GM12878 (cell line): ENCODE results near the gene COLQ. TPM values are rescaled to one million over a fixed set of nuclear protein-coding genes. Genes with fewer than 3 reads are reported as not detected.

ENCODE experiments used
- ATAC-seq: fragments of 200-7000 bp; cut with Tn5 transposase; 3 replicates; pipeline ENCODE4 v1.9.1; 2020; ENCODE audit warnings: mild to moderate bottlenecking, moderate library complexity
- BruUV-seq: library from RNA; stranded (reverse); fragments of 400-500 nt; replicated peaks from 2 replicates; lab custom pipeline; 2021; lab: Mats Ljungman, UMichigan
- CTCF ChIA-PET: fragments of 300-600 bp; sonication (Branson Sonifier 250); formaldehyde crosslinking; extraction: SDS; loops from one replicate; lab custom pipeline; 2021; ENCODE audit warnings: inconsistent platforms; lab: Yijun Ruan, JAX
- POLR2A ChIA-PET: fragments of 350-600 bp; formaldehyde crosslinking; extraction: SDS; loops from one replicate; lab custom pipeline; 2021; ENCODE audit warnings: inconsistent platforms; lab: Charles Lee
- RAD21 ChIA-PET: fragments of 300-600 bp; sonication (Branson Sonifier 250); formaldehyde crosslinking; loops from one replicate; lab custom pipeline; 2023; ENCODE audit warnings: antibody characterized with exemption; ENCODE audit not compliant: unreplicated experiment; lab: Charles Lee
- SMC1A ChIA-PET: fragments of 300-600 bp; sonication (Branson Sonifier 250); formaldehyde crosslinking; loops from one replicate; lab custom pipeline; 2023; ENCODE audit not compliant: unreplicated experiment, uncharacterized antibody; lab: Charles Lee
- DNase-seq: peaks from one replicate; pipeline ENCODE4 v3.0.0-alpha.2; 2011; ENCODE audit warnings: low read depth, low spot score
- FAIRE-seq: peaks from 3 replicates; lab custom pipeline; 2011; peaks lifted over from hg19 to GRCh38; lab: Jason Lieb, UNC
- H2AFZ ChIP-seq: 2 replicates; pipeline ENCODE4 v1.6.0; 2011; ENCODE audit warnings: low read depth, low read length, control low read depth; ENCODE audit not compliant: control insufficient read depth
- H3K27ac ChIP-seq: 2 replicates; pipeline ENCODE4 v1.5.1; 2011; ENCODE audit warnings: control low read depth; ENCODE audit not compliant: control insufficient read depth, insufficient read depth
- H3K27me3 ChIP-seq, 2 experiments: replicated peaks in 1 of 2; 2 replicates each; pipeline versions ENCODE4 v1.6.0 to v1.6.1; 2011; ENCODE audit warnings: low read length in 1 of 2; ENCODE audit not compliant: control insufficient read depth in 2 of 2, insufficient read depth in 2 of 2
- H3K36me3 ChIP-seq, 2 experiments: 2 replicates each; pipeline ENCODE4 v1.5.1; 2011; ENCODE audit warnings: low read length in 1 of 2; ENCODE audit not compliant: control insufficient read depth in 2 of 2, insufficient read depth in 2 of 2
- H3K4me1 ChIP-seq: 2 replicates; pipeline ENCODE4 v1.6.1; 2011; ENCODE audit warnings: mild to moderate bottlenecking, low read length, moderate library complexity, mixed read lengths; ENCODE audit not compliant: control insufficient read depth, insufficient read depth
- H3K4me2 ChIP-seq: 2 replicates; pipeline ENCODE4 v1.6.0; 2011; ENCODE audit warnings: control low read depth; ENCODE audit not compliant: control insufficient read depth, insufficient read depth
- H3K4me3 ChIP-seq: fragments of 200-600 bp; sonication (generic); 2 replicates; pipeline ENCODE4 v1.5.1; 2016
- H3K79me2 ChIP-seq: 2 replicates; pipeline ENCODE4 v1.6.0; 2011; ENCODE audit warnings: low read length; ENCODE audit not compliant: control insufficient read depth, insufficient read depth
- H3K9ac ChIP-seq: 2 replicates; pipeline ENCODE4 v1.8.0; 2011; ENCODE audit warnings: low read length, control low read depth, mixed read lengths; ENCODE audit not compliant: control insufficient read depth, insufficient read depth
- H3K9me3 ChIP-seq: replicated peaks from 3 replicates; pipeline ENCODE4 v1.5.1; 2011; ENCODE audit warnings: mild to moderate bottlenecking, low read length; ENCODE audit not compliant: control insufficient read depth, insufficient read depth
- H4K20me1 ChIP-seq: 2 replicates; pipeline ENCODE4 v1.6.0; 2011; ENCODE audit not compliant: control insufficient read depth, insufficient read depth
- BHLHE40 ChIP-seq, 2 experiments: fragments of 450-650 bp in 1 of 2; IDR thresholded peaks; 2 replicates each; pipeline ENCODE4 v1.6.1; 2011 to 2017; ENCODE audit warnings: low read depth in 2 of 2, borderline replicate concordance in 1 of 2, improper control_type of control experiment in 1 of 2, low read length in 1 of 2, mild to moderate bottlenecking in 1 of 2
- CHD2 ChIP-seq: IDR thresholded peaks from 2 replicates; pipeline ENCODE4 v1.6.1; 2011; ENCODE audit warnings: low read depth, low read length, improper control_type of control experiment, borderline replicate concordance
- FOXK2 ChIP-seq: fragments of 450-650 bp; IDR thresholded peaks from 2 replicates; pipeline ENCODE4 v1.6.1; 2017; ENCODE audit warnings: mild to moderate bottlenecking, moderate library complexity
- HDGF ChIP-seq: fragments of 450-650 bp; IDR thresholded peaks from 2 replicates; pipeline ENCODE4 v1.6.1; 2016; ENCODE audit warnings: antibody characterized with exemption
- JUND ChIP-seq: IDR thresholded peaks from 2 replicates; pipeline ENCODE4 v1.6.1; 2012; ENCODE audit warnings: low read depth, mild to moderate bottlenecking, low read length, improper control_type of control experiment, moderate library complexity
- KLF5 ChIP-seq: fragments of 450-650 bp; IDR thresholded peaks from 2 replicates; pipeline ENCODE4 v1.6.1; 2014; ENCODE audit warnings: mild to moderate bottlenecking; ENCODE audit not compliant: partially characterized antibody
- MEF2B ChIP-seq: fragments of 450-650 bp; IDR thresholded peaks from 2 replicates; pipeline ENCODE4 v1.6.1; 2018; ENCODE audit warnings: mild to moderate bottlenecking, moderate library complexity; ENCODE audit not compliant: partially characterized antibody, poor library complexity, severe bottlenecking
- NBN ChIP-seq: fragments of 450-650 bp; IDR thresholded peaks from 2 replicates; pipeline ENCODE4 v1.6.1; 2016
- NKRF ChIP-seq: fragments of 450-650 bp; conservative IDR thresholded peaks from 2 replicates; pipeline ENCODE4 v1.6.1; 2017; ENCODE audit warnings: mild to moderate bottlenecking, moderate library complexity
- NR2F1 ChIP-seq: fragments of 450-650 bp; conservative IDR thresholded peaks from 2 replicates; pipeline ENCODE4 v1.6.1; 2017; ENCODE audit warnings: mild to moderate bottlenecking
- RB1 ChIP-seq: fragments of 450-650 bp; formaldehyde crosslinking; IDR thresholded peaks from 2 replicates; pipeline ENCODE4 v1.6.1; 2017; ENCODE audit warnings: mild to moderate bottlenecking, borderline replicate concordance
- RELA ChIP-seq: fragments of 450-650 bp; IDR thresholded peaks from 2 replicates; pipeline ENCODE4 v1.8.0; 2014; ENCODE audit warnings: borderline replicate concordance; ENCODE audit not compliant: partially characterized antibody
- ZNF687 ChIP-seq: fragments of 450-650 bp; IDR thresholded peaks from 2 replicates; pipeline ENCODE4 v1.6.1; 2017; ENCODE audit warnings: mild to moderate bottlenecking, moderate library complexity
- WGBS: methylation state at CpG from one replicate; pipeline ENCODE4 v1.1.6; 2016; ENCODE audit warnings: low lambda C conversion rate; ENCODE audit not compliant: insufficient replicate concordance, insufficient coverage; ENCODE audit errors: missing lambda C conversion rate; 5-methylcytosine and 5-hydroxymethylcytosine counted together
- in situ Hi-C: fragments of 300-500 bp; cut with MboI; formaldehyde crosslinking; loops from 9 replicates; pipeline ENCODE4 v1.14.3; 2018; ENCODE audit warnings: mixed read lengths
- intact Hi-C: fragments of 100-400 bp; cut with micrococcal nuclease; formaldehyde crosslinking; loops from one replicate; pipeline ENCODE4 v1.14.2; 2022; ENCODE audit not compliant: unreplicated experiment
- polyA plus RNA-seq, 11 experiments: library from polyadenylated mRNA; depleted of rRNA in 4 of 11; unstranded in 6 of 11; stranded (reverse) in 5 of 11; fragments of >200 nt; fragmentation: Nextera tagmentation in 4 of 11; fragmentation: Illumina TruSeq in 1 of 11; extraction: Ambion mirVana in 4 of 11; extraction: Trizol in 1 of 11; gene quantifications; 1 replicate in 1 of 11; 2 replicates in 10 of 11; pipeline versions ENCODE4 v1.2.1 to v1.2.3, GENCODE V29; 2011 to 2016; ENCODE audit warnings: inconsistent platforms in 2 of 11, missing spikeins in 2 of 11, low read depth in 1 of 11
- total RNA-seq, 4 experiments: library from RNA; depleted of rRNA in 3 of 4; stranded (reverse); fragments of >200 nt in 3 of 4; fragmentation: Illumina TruSeq in 1 of 4; extraction: Trizol in 1 of 4; gene quantifications; 2 replicates each; pipeline versions ENCODE4 v1.2.1 to v1.2.3, GENCODE V29; 2013 to 2021
- TF ChIP-seq, protein P1 (sequence below): fragments of 450-650 bp; IDR thresholded peaks from 2 replicates; pipeline ENCODE4 v1.6.1; 2018; ENCODE audit warnings: borderline replicate concordance, mild to moderate bottlenecking; ENCODE audit not compliant: partially characterized antibody

The COLQ gene
- total and polyA plus RNA-seq, 10 of the 15 experiments (the other 5 are each of a cell fraction or from before 2014, with no cell fraction given), result 0.13 to 2.7 (median 0.70) TPM

GRCh38 chr3:15427182-15427880 is 94.2 kb downstream of the COLQ start, which contains the start of the genes EAF1 and METTL6:
Gene EAF1 (plus strand): TSS chr3:15427598. CDS start chr3:15427780, 182 bp downstream.
Gene METTL6 (minus strand): TSS chr3:15427544. CDS start chr3:15426511, 1,033 bp downstream.
- H3K79me2 ChIP-seq, result peaks cover 41% of the 10 kb centered on the region
- H2AFZ ChIP-seq, result peak within 1 kb of the TSS; percentile 97
- peak; percentile 88 for ATAC-seq
- in situ Hi-C loops (no loop called here), intact Hi-C loops (no loop called here)
- H4K20me1 ChIP-seq, result no peaks in the 10 kb centered on the region
- H3K4me1 ChIP-seq, result no peaks in the 10 kb centered on the region; the same call in 1 of the 2 replicates
- peak within 1 kb of the TSS; percentile 83 for H3K4me2 ChIP-seq
- RAD21 ChIA-PET, result no interaction called here
- H3K9ac ChIP-seq, result peak within 1 kb of the TSS; percentile 71
- under 1% methylated on average over 52 of the region's 52 CpGs for WGBS
- CTCF ChIA-PET, result interaction anchor here (0.8 to 4.0 kb wide), 4 partner anchors 33 to 384 kb away, joined by 3 to 23 read pairs (median 6); no protein-coding TSS in a partner anchor
- peaks cover 0 to 5% of the 10 kb centered on the region in 2 experiments; a peak in 3 of 4 replicates for H3K36me3 ChIP-seq
- no peaks in the 10 kb centered on the region for H3K9me3 ChIP-seq
- BruUV-seq, result no TSS peak
- SMC1A ChIA-PET, result interaction anchor here (1.0 to 3.7 kb wide), 4 partner anchors 73 to 159 kb away, joined by 3 to 11 read pairs (median 4); no protein-coding TSS in a partner anchor
- peak; percentile 38 for DNase-seq
- no peaks in the 10 kb centered on the region for H3K27me3 ChIP-seq
- peak within 1 kb of the TSS; percentile 81 for H3K27ac ChIP-seq
- POLR2A ChIA-PET, result no interaction called here
- peak; percentile 78 for FAIRE-seq
- H3K4me3 ChIP-seq, result peak within 1 kb of the TSS; percentile 95
- TF ChIP-seq NKRF, result peak; percentile 89
- peak; percentile 22 for TF ChIP-seq MEF2B
- TF ChIP-seq HDGF, result 0 out of 2 replicates have a peak, but pooled peaks have one; percentile 43
- peak; percentile 56; the same call in 1 of the 2 replicates for TF ChIP-seq RB1
- TF ChIP-seq NR2F1, result 0 out of 2 replicates have a peak, but pooled peaks have one; percentile 26
- TF ChIP-seq BHLHE40 (IDR thresholded peaks at IDR 0.05; ENCODE audit: borderline replicate concordance in 1 of 2, low read depth in 2 of 2, low read length in 1 of 2), result peak in 1 of 2 experiments; percentile 15; a peak in 1 of 4 replicates
- no peak for TF ChIP-seq KLF5
- TF ChIP-seq RELA, result no peak
- TF ChIP-seq ZNF687, result 0 out of 2 replicates have a peak, but pooled peaks have one; percentile 52
- no peak for TF ChIP-seq FOXK2
- TF ChIP-seq NBN, result peak; percentile 46; the same call in 1 of the 2 replicates
- TF ChIP-seq JUND, result no peak
- TF ChIP-seq, protein P1, sequence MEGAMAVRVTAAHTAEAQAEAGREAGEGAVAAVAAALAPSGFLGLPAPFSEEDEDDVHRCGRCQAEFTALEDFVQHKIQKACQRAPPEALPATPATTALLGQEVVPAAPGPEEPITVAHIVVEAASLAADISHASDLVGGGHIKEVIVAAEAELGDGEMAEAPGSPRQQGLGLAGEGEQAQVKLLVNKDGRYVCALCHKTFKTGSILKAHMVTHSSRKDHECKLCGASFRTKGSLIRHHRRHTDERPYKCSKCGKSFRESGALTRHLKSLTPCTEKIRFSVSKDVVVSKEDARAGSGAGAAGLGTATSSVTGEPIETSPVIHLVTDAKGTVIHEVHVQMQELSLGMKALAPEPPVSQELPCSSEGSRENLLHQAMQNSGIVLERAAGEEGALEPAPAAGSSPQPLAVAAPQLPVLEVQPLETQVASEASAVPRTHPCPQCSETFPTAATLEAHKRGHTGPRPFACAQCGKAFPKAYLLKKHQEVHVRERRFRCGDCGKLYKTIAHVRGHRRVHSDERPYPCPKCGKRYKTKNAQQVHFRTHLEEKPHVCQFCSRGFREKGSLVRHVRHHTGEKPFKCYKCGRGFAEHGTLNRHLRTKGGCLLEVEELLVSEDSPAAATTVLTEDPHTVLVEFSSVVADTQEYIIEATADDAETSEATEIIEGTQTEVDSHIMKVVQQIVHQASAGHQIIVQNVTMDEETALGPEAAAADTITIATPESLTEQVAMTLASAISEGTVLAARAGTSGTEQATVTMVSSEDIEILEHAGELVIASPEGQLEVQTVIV, result peak; percentile 74
- TF ChIP-seq CHD2, result no peak; the same call in 1 of the 2 replicates
